HEK293 (cell line): ENCODE results near the gene NOS1AP.

Experiments
- CTCF ChIA-PET: fragments of 350-600 bp; formaldehyde crosslinking; extraction: SDS; loops from one replicate; lab custom pipeline; 2021; ENCODE audit warnings: antibody characterized with exemption; lab: Yijun Ruan, JAX
- POLR2A ChIA-PET: fragments of 300-600 bp; formaldehyde crosslinking; extraction: SDS; loops from one replicate; lab custom pipeline; 2020; ENCODE audit warnings: antibody characterized with exemption, inconsistent platforms; lab: Yijun Ruan, JAX
- H3K27ac ChIP-seq: fragments of 200-500 bp; sonication (Bioruptor generic); 2 replicates; pipeline ENCODE4 v1.5.1; 2014; ENCODE audit warnings: low read depth, low read length, control low read depth, inconsistent platforms; ENCODE audit errors: extremely low read depth
- H3K36me3 ChIP-seq, 2 experiments: fragments of 200-500 bp in 1 of 2; sonication (Bioruptor generic) in 1 of 2; 1 replicate in 1 of 2; 2 replicates in 1 of 2; pipeline ENCODE4 v1.5.1; 2014 to 2017; ENCODE audit warnings: inconsistent platforms in 2 of 2, low read length in 2 of 2; ENCODE audit not compliant: control insufficient read depth in 2 of 2, insufficient read depth in 1 of 2
- H3K4me1 ChIP-seq: fragments of 200-500 bp; sonication (Bioruptor generic); 2 replicates; pipeline ENCODE4 v1.5.1; 2014; ENCODE audit warnings: mild to moderate bottlenecking, low read length, inconsistent platforms; ENCODE audit not compliant: control insufficient read depth, insufficient read depth
- H3K4me3 ChIP-seq: 2 replicates; pipeline ENCODE4 v1.5.1; 2011; ENCODE audit warnings: low read depth, mild to moderate bottlenecking, control low read depth, low read length, moderate library complexity
- H3K9me3 ChIP-seq: fragments of 200-500 bp; sonication (Bioruptor generic); 2 replicates; pipeline ENCODE4 v1.5.1; 2014; ENCODE audit warnings: low read depth, low read length, inconsistent platforms; ENCODE audit not compliant: control insufficient read depth, insufficient read depth
- EGR2 ChIP-seq: fragments of 450-650 bp; formaldehyde crosslinking; IDR thresholded peaks from 2 replicates; pipeline ENCODE4 v1.5.1; 2016; ENCODE audit warnings: low read depth, missing biosample characterization, missing genetic modification characterization
- MYNN ChIP-seq: fragments of 450-650 bp; formaldehyde crosslinking; IDR thresholded peaks from 2 replicates; pipeline ENCODE4 v1.5.1; 2016; ENCODE audit warnings: missing biosample characterization, missing genetic modification characterization, borderline replicate concordance
- PRDM1 ChIP-seq: fragments of 450-650 bp; formaldehyde crosslinking; IDR thresholded peaks from 2 replicates; pipeline ENCODE4; 2016; ENCODE audit warnings: missing biosample characterization, missing genetic modification characterization
- SCRT1 ChIP-seq: fragments of 450-650 bp; formaldehyde crosslinking; IDR thresholded peaks from 2 replicates; pipeline ENCODE4 v1.5.1; 2016; ENCODE audit warnings: missing biosample characterization, missing genetic modification characterization, borderline replicate concordance
- SCRT2 ChIP-seq: fragments of 450-650 bp; formaldehyde crosslinking; IDR thresholded peaks from 2 replicates; pipeline ENCODE4 v1.5.1; 2016; ENCODE audit warnings: missing biosample characterization, missing genetic modification characterization
- SP2 ChIP-seq: fragments of 450-650 bp; formaldehyde crosslinking; IDR thresholded peaks from 2 replicates; pipeline ENCODE4 v1.5.1; 2016; ENCODE audit warnings: missing biosample characterization, missing genetic modification characterization
- SP7 ChIP-seq: fragments of 450-650 bp; formaldehyde crosslinking; IDR thresholded peaks from 2 replicates; pipeline ENCODE4 v1.5.1; 2016; ENCODE audit warnings: missing biosample characterization, missing genetic modification characterization
- ZBTB17 ChIP-seq: fragments of 450-650 bp; formaldehyde crosslinking; IDR thresholded peaks from 2 replicates; pipeline ENCODE4 v1.5.1; 2016; ENCODE audit warnings: missing biosample characterization, missing genetic modification characterization
- ZBTB48 ChIP-seq: fragments of 450-650 bp; formaldehyde crosslinking; IDR thresholded peaks from 2 replicates; pipeline ENCODE4 v1.5.1; 2016; ENCODE audit warnings: missing biosample characterization, missing genetic modification characterization
- ZFP41 ChIP-seq: fragments of 450-650 bp; formaldehyde crosslinking; IDR thresholded peaks from 2 replicates; pipeline ENCODE4 v1.5.1; 2016; ENCODE audit warnings: missing biosample characterization, missing genetic modification characterization, borderline replicate concordance
- ZFP69B ChIP-seq: fragments of 450-650 bp; formaldehyde crosslinking; IDR thresholded peaks from 2 replicates; pipeline ENCODE4 v1.5.1; 2016; ENCODE audit warnings: missing biosample characterization, missing genetic modification characterization
- ZNF311 ChIP-seq: fragments of 450-650 bp; formaldehyde crosslinking; IDR thresholded peaks from 2 replicates; pipeline ENCODE4 v1.5.1; 2017; ENCODE audit warnings: missing biosample characterization, missing genetic modification characterization, borderline replicate concordance
- ZNF548 ChIP-seq: fragments of 450-650 bp; formaldehyde crosslinking; IDR thresholded peaks from 2 replicates; pipeline ENCODE4 v1.5.1; 2016; ENCODE audit warnings: missing biosample characterization, missing genetic modification characterization
- ZNF560 ChIP-seq: fragments of 450-650 bp; formaldehyde crosslinking; IDR thresholded peaks from 2 replicates; pipeline ENCODE4 v1.5.1; 2017; ENCODE audit warnings: missing biosample characterization, missing genetic modification characterization, borderline replicate concordance
- ZNF768 ChIP-seq: fragments of 450-650 bp; formaldehyde crosslinking; IDR thresholded peaks from 2 replicates; pipeline ENCODE4 v1.5.1; 2018; ENCODE audit warnings: missing biosample characterization, mild to moderate bottlenecking, missing genetic modification characterization
- ZNF843 ChIP-seq: fragments of 450-650 bp; formaldehyde crosslinking; IDR thresholded peaks from 2 replicates; pipeline ENCODE4 v1.5.1; 2016; ENCODE audit warnings: missing biosample characterization, missing genetic modification characterization
- ZSCAN16 ChIP-seq: fragments of 450-650 bp; formaldehyde crosslinking; IDR thresholded peaks from 2 replicates; pipeline ENCODE4 v1.5.1; 2016; ENCODE audit warnings: missing biosample characterization, missing genetic modification characterization
- ZSCAN23 ChIP-seq: fragments of 450-650 bp; formaldehyde crosslinking; IDR thresholded peaks from 2 replicates; pipeline ENCODE4 v1.5.1; 2016; ENCODE audit warnings: missing biosample characterization, missing genetic modification characterization
- TF ChIP-seq, protein P1 (sequence below): fragments of 450-650 bp; formaldehyde crosslinking; IDR thresholded peaks from 2 replicates; pipeline ENCODE4 v1.5.1; 2016; ENCODE audit warnings: missing biosample characterization, missing genetic modification characterization
- TF ChIP-seq, protein P2 (sequence below): fragments of 450-650 bp; formaldehyde crosslinking; IDR thresholded peaks from 2 replicates; pipeline ENCODE4; 2016; ENCODE audit warnings: missing biosample characterization, missing genetic modification characterization
- TF ChIP-seq, protein P3 (sequence below): fragments of 450-650 bp; formaldehyde crosslinking; IDR thresholded peaks from 2 replicates; pipeline ENCODE4 v1.5.1; 2016; ENCODE audit warnings: missing biosample characterization, missing genetic modification characterization

NOS1AP gene

DNA sequence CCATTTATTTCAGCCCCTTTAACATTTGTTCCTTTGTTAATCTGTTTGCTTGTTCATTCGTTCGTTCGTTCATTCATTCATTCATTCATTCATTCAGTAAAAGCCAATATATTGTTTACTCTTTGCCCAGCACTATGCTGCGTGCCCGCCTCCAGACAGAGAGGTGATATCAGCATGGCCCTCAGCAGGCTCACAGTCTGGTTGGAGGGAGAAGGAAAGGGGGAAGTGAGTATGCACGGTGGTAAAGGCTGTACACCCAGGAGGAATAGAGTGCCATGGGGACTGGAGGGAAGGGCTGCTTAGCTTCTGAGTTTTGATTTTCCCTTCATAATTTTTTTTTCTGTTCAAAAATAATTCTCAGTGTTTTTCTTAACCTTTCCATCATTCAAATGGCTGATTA, 144.7 kb downstream of the NOS1AP start (continued):
- TF ChIP-seq ZNF843 (tag by site-specific recombination) (no peak), ZNF560 (no peak), ZNF311 (no peak)
- TF ChIP-seq, all 188 proteins: peak for 0

DNA sequence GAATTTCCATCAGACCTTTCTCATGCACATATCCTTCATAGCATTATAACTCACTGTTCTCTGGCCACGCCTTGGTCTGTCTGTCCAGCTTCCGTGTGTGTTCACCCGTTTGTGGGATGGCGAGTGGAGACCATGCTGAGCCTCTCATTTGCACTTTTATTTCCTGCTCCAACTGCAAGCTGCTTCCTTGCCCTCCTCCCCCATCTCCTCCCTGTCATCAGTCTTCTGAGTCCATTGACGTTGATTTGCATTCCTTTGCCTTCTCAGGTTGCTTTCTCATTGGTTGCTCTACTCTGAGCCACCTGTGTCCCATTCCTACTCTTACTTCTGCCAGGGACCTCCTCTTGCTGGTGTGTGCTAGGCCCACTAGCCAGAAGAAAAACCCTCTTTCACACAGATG, 146.4 kb downstream of the NOS1AP start:
- TF ChIP-seq ZBTB48 (tag by site-specific recombination), result no peak
- TF ChIP-seq ZFP69B (tag by site-specific recombination), result no peak
- no peak for TF ChIP-seq ZFP41
- TF ChIP-seq ZBTB17 (tag by site-specific recombination), result 0 out of 2 replicates have a peak, but pooled peaks have one; percentile 19
- TF ChIP-seq SP7 (tag by site-specific recombination), result peak; percentile 54
- peak; percentile 51; the same call in 1 of the 2 replicates for TF ChIP-seq PRDM1 (tag by site-specific recombination)
- TF ChIP-seq, protein P1, sequence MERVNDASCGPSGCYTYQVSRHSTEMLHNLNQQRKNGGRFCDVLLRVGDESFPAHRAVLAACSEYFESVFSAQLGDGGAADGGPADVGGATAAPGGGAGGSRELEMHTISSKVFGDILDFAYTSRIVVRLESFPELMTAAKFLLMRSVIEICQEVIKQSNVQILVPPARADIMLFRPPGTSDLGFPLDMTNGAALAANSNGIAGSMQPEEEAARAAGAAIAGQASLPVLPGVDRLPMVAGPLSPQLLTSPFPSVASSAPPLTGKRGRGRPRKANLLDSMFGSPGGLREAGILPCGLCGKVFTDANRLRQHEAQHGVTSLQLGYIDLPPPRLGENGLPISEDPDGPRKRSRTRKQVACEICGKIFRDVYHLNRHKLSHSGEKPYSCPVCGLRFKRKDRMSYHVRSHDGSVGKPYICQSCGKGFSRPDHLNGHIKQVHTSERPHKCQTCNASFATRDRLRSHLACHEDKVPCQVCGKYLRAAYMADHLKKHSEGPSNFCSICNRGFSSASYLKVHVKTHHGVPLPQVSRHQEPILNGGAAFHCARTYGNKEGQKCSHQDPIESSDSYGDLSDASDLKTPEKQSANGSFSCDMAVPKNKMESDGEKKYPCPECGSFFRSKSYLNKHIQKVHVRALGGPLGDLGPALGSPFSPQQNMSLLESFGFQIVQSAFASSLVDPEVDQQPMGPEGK (tag by site-specific recombination), result 0 out of 2 replicates have a peak, but pooled peaks have one; percentile 14
- no peak for TF ChIP-seq ZNF548 (tag by site-specific recombination)
- no peak for TF ChIP-seq ZSCAN23
- 0 out of 2 replicates have a peak, but pooled peaks have one; percentile 57 for TF ChIP-seq SCRT1 (tag by site-specific recombination)
- no peak; the same call in 1 of the 2 replicates for TF ChIP-seq MYNN
- TF ChIP-seq EGR2 (tag by site-specific recombination), result no peak
- TF ChIP-seq, protein P2, sequence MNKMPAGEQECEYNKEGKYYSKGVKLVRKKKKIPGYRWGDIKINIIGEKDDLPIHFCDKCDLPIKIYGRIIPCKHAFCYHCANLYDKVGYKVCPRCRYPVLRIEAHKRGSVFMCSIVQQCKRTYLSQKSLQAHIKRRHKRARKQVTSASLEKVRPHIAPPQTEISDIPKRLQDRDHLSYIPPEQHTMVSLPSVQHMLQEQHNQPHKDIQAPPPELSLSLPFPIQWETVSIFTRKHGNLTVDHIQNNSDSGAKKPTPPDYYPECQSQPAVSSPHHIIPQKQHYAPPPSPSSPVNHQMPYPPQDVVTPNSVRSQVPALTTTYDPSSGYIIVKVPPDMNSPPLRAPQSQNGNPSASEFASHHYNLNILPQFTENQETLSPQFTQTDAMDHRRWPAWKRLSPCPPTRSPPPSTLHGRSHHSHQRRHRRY, result no peak
- TF ChIP-seq SP2, result peak; percentile 46
- 0 out of 2 replicates have a peak, but pooled peaks have one; percentile 23 for TF ChIP-seq SCRT2 (tag by site-specific recombination)
- Histone ChIP-seq H3K36me3 (no peaks in the 10 kb centered on the region), H3K4me3 (no peak overlapping the region), H3K9me3 (no peaks in the 10 kb centered on the region), H3K27ac (no peak overlapping the region), H3K4me1 (peaks cover 33% of the 10 kb centered on the region)
- POLR2A ChIA-PET, result no interaction called here
- CTCF ChIA-PET, result no interaction called here

DNA sequence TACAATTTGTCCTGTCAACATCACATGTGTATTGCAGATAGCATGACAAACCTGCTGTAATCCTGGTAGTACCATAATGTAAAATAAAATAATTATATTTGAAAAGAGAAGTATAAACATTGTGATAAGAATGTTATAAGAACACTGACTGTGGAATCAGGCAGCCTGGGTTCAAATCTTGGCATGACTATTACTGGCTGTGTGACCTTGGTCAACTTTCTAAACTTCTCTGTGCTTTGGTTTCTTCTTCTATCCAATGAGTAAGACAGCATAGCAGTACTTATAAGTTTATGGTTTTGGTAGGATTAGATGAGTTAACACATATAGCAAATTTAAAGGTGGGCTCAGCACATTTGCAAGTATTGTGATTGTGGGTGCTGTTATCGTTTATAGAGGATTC, 147.1 kb downstream of the NOS1AP start:
- H3K27ac ChIP-seq, result no peak overlapping the region
- POLR2A ChIA-PET, result no interaction called here
- H3K4me1 ChIP-seq, result peaks cover 26% of the 10 kb centered on the region
- H3K36me3 ChIP-seq, result no peaks in the 10 kb centered on the region
- CTCF ChIA-PET, result no interaction called here
- no peaks in the 10 kb centered on the region for H3K9me3 ChIP-seq
- H3K4me3 ChIP-seq, result no peak overlapping the region
- TF ChIP-seq, protein P3, sequence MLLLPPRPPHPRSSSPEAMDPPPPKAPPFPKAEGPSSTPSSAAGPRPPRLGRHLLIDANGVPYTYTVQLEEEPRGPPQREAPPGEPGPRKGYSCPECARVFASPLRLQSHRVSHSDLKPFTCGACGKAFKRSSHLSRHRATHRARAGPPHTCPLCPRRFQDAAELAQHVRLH (tag by site-specific recombination), result peak; percentile 64; the same call in 1 of the 2 replicates
- TF ChIP-seq ZNF768 (tag by site-specific recombination), result peak; percentile 76; the same call in 1 of the 2 replicates
- no peak for TF ChIP-seq ZSCAN16
- TF ChIP-seq, all 188 proteins: peak for 2
